ENCODE data around the gene C6orf89.

Gene C6orf89

GRCh38 chr6:36885461-36886401 is at the start of gene C6orf89:
Gene C6orf89, plus strand, starts transcription at chr6:36885952. Its CDS starts 13,493 bp downstream, at chr6:36899445.
- peak; percentile 98 for DNase-seq (ENCODE audit: low spot score)

- DNase-seq (ENCODE audit: low spot score) = no peak
These were observed 49.4 kb upstream of the C6orf89 start for GRCh38 chr6:36836111-36837021.

GRCh38 chr6:36837022-36837339 is 48.8 kb upstream of the C6orf89 start:
- no peak for DNase-seq (ENCODE audit: low spot score)

- DNase-seq (ENCODE audit: low spot score) = no peak
These were observed 48.1 kb upstream of the C6orf89 start for GRCh38 chr6:36837686-36838085.

- no peak for DNase-seq (ENCODE audit: low spot score)
These were observed 46.6 kb upstream of the C6orf89 start, which contains the start of gene CPNE5 for GRCh38 chr6:36838896-36839748. Gene CPNE5, minus strand, starts transcription at chr6:36839444. Its CDS starts 67 bp downstream, at chr6:36839377.

- DNase-seq (ENCODE audit: low spot score) = no peak
These were observed 45.9 kb upstream of the C6orf89 start for GRCh38 chr6:36839749-36840431.

GRCh38 chr6:36840432-36841403 is 45.0 kb upstream of the C6orf89 start:
- no peak for DNase-seq (ENCODE audit: low spot score)

- DNase-seq (ENCODE audit: low spot score) = no peak
These were observed 44.0 kb upstream of the C6orf89 start for GRCh38 chr6:36841756-36842155.

GRCh38 chr6:36843170-36843569 is 42.6 kb upstream of the C6orf89 start:
- DNase-seq (ENCODE audit: low spot score) = no peak

- DNase-seq (ENCODE audit: low spot score) = no peak
These were observed 41.3 kb upstream of the C6orf89 start for GRCh38 chr6:36844232-36845170.

- no peak for DNase-seq (ENCODE audit: low spot score)
These were observed 40.5 kb upstream of the C6orf89 start for GRCh38 chr6:36845233-36845632.

- DNase-seq (ENCODE audit: low spot score) = no peak
These were observed 38.6 kb upstream of the C6orf89 start for GRCh38 chr6:36847152-36847551.

- DNase-seq (ENCODE audit: low spot score) = no peak
These were observed 37.8 kb upstream of the C6orf89 start for GRCh38 chr6:36847991-36848390.

GRCh38 chr6:36848658-36849441 is 36.9 kb upstream of the C6orf89 start:
- no peak for DNase-seq (ENCODE audit: low spot score)

GRCh38 chr6:36850021-36850420 is 35.7 kb upstream of the C6orf89 start:
- DNase-seq (ENCODE audit: low spot score) = no peak

GRCh38 chr6:36851149-36851614 is 34.6 kb upstream of the C6orf89 start:
- peak; percentile 68 for DNase-seq (ENCODE audit: low spot score)

GRCh38 chr6:36851626-36852025 is 34.1 kb upstream of the C6orf89 start:
- no peak for DNase-seq (ENCODE audit: low spot score)
